Measurements from ENCODE around the gene C11orf91. TPM values are rescaled to one million over a fixed set of nuclear protein-coding genes. Genes with fewer than 3 reads are reported as not detected.
"Not testable (repeated sequence)": the region's sequence is repeated elsewhere in the genome, so short reads cannot be mapped to it uniquely, and the experiment has no call there.

C11orf91 gene
- total RNA-seq, 1 donor from 2014 or later = not detected

DNA sequence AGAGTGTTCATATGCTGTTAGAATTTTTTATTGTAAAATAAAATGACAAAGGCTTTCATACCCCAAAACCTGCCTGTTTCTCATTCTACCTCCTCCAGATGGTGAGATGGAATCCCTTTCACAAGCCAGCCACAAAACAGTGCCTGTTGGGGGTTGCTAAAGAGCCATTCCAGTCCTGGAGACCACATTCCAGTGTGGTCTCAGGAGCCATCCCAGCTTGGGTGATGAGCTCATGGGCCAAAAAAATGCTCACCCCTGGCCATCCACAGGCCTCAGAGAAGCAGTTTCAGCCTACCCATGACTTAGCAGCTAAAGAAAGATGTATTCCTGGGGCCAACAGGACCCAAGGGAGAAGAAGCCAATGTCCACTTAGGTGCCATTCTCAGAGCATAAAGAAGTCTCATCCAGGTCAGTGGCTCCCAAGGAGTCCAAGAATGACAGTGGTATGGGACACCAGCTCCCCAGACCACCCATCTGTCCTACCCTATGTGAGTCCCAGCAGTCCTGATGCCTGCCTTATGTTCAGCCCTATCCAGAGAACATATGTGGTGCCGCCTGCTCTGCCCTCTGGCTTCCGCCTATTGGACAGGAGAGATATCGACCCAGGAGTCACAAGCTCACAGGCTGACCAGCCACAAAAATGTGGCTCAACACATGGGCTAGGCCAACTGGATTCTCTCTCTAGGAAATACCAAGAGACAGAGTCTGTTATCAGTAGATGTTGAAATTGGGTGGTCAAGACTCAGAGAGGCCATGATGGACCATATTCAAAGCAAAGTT lies 26.4 kb downstream of the C11orf91 start:
- DNase-seq (ENCODE audit: low spot score) = no peak
- ATAC-seq = no peak

DNA sequence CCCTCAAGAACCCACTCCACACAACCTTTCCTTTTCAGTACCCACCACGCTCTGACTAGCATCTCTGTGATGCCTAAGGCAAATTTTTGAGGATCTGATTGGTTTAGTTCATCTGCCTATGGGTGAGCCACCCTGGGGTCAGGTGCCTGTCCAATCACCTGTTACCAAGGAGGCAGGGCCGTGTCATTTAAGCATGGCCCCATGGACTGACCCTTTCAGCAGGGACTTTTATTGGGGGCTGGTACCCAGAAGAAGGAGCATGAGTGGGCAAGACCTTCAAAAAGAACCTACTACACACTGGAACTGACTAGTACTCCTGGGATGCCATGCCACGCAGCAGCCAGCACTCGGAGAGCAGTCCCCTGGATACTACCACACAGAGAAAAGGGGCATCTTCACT lies 28.4 kb downstream of the C11orf91 start:
- ATAC-seq (no peak), DNase-seq (ENCODE audit: low spot score) (no peak)

DNA sequence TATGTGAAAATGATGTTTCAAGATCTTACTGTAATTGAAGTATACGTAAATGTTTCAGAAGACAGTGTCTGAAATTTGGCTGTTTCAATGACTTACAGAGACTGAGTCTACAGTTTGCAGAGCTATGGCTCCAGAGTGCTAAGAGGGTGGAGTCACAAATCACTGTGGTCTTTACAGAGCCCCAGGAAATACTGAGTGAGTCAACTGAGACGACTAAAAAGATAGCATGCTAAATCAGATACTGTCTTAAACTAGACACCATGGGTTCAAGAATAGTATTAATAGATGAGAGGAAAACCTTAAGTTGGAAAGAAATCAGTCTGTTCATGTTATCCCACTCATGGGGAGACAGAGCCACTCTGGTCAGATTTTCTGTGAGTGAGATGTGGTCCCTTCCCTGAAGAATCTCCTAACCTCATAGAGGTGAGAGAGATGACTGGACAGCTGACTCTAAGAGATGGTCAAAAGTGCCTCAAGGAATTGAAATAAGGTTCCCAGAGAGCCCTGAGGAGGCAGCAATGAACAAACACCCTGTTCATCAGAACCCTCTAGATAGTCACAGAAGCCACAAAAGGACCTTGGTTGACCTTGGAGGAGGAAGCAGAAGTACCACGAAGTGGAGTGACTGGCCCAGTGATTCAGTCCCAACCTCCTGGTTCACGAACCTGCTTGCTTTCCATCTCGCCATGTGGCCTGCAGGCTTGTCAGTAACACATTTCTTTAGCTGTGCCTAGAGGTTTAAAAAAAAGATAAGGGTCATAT lies 30.2 kb downstream of the C11orf91 start:
- ATAC-seq (no peak), DNase-seq (ENCODE audit: low spot score) (no peak)

DNA sequence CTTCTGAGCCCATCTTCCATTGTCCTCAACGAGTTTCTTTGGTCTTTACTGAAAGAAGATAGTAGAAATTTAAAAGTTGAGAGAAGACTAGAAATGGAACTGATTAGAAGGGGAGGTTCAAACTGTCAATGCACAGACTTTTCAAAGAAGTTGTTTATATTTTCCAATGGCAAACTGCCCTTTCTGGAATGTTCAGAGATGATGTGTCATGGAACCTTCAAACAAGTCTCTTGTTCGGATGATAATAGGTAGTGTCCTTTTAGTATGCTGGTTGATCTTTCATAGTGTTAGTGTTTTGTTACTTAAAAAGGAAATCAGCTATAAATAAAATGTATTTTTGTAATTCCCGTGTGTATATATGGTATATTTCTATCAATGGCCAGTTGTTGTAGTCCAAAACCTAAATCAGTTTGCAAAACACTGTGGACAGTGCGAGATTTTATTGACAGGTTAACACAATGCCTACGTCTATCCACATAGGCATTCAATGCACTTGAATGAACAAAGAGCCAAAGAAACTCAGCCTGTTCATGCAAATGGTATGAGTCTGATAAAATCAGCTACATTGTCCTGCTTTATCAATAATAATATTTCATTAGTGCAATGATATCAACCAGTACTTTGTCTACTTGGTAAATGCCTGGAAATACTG lies 30.9 kb downstream of the C11orf91 start:
- no peak for ATAC-seq
- DNase-seq (ENCODE audit: low spot score) = no peak

DNA sequence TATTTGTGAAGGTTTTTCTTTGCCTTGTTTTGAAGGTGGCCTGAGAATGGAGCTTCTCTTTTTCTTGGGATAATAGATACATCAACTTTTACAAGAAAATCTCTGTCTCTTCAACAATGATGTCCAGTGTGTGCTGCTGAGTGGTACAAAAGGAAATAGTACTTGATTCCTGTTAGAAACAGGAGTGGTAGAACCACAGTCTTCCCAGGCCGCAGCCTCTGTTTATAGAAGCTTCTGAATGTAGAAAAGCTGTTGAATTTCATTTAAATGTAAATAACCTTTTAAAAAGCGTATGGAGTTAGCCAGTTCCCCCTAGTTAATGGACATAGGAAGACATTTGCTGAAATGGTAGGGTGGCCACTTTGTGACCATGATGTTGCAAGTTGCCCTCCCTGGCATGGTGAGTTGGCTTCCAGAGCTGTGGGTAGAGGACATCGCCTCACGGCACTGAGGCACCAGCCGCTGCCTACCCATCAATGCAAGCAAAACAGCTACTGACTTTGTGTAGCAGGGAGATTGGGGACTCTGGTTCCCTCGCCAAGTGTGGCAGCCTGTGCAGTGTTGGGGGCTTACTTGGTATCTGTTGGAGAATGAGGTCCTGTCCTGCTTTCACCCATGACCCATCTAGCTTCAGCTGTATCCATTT lies 31.6 kb downstream of the C11orf91 start:
- DNase-seq (ENCODE audit: low spot score) (no peak), ATAC-seq (no peak)

DNA sequence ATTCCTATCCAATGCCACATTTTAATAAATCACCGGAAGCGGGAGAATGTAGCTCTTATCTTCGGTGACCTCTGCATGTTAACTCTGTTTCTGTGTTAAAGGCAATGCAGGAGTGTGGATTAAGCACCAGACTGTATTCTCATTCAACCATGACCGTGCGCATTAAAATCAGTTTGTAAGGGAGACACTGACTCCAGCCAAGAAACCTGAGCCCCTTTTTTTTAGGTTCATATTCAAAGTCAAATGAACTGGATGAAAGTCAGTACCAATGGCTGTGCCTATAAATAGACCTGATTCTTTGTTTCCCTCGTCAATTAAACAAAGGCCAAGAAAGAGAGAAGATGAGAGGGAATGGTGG lies 32.2 kb downstream of the C11orf91 start:
- DNase-seq (ENCODE audit: low spot score) (no peak), ATAC-seq (no peak)

DNA sequence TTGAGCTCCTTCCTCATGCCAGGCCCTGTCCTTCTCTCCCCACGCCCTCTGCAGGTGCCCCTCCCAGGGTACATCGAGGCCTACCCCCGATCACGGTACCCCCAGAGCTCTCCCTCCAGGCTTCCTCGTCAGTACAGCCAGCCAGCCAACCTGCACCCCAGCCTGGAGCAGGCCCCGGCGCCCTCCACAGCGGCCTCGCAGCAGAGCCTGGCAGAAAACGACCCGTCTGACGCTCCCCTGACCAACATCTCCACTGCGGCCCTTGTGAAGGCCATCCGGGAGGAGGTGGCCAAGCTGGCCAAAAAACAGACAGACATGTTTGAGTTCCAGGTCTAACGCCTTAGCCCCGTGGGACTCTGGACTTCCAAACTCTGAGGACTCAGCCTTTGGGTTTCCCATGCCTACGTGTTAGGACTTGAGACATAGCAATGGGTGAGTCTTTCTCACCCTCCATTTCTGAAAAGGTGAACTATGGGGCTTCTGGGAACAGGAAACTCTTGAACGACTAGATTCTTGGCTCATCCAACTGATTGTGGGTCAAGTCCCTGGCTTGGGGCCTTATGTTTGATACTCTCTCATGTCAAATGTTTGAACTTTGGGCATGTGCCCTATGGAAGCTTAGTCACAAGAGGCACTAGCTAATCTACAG lies 32.7 kb downstream of the C11orf91 start:
- DNase-seq (ENCODE audit: low spot score) = no peak
- no peak for ATAC-seq

DNA sequence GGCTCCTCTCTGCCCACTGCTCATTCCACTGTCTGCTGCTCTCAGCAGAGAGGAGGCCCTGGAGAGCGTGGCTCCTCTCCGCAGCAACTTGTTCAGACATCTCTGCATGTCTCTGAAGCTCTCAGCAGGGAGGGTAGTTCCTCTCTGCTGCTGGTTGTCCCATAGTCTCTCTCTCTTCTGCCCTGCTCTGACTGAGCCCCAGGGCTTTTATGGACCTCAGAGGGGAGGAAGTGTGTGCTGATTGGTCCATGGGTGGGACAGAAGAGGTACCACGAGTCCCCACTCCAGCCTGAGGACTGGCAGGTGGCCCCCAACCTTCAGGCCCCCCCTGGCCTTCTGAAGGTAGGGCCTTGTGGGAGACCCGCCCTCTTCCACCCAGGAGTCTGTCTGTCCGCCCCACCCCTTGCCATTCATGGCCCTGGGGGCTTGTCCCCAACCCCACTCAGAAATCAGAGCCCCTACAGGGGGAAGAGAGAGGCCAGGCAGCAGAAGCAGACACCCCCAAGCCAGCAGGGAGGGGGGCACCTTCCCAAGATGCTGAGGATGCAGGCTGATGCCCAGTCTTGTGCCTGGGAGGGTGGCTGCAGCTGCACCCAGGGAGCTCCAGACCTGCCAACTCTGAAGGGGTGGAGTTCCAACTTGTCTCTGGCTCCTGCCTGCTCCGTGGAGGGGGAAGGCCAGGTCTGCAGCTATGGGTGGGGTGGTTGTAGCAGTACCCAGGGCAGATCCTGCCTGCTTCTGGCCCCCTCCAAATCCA lies 35.1 kb downstream of the C11orf91 start:
- DNase-seq (ENCODE audit: low spot score) = no peak
- ATAC-seq = no peak

DNA sequence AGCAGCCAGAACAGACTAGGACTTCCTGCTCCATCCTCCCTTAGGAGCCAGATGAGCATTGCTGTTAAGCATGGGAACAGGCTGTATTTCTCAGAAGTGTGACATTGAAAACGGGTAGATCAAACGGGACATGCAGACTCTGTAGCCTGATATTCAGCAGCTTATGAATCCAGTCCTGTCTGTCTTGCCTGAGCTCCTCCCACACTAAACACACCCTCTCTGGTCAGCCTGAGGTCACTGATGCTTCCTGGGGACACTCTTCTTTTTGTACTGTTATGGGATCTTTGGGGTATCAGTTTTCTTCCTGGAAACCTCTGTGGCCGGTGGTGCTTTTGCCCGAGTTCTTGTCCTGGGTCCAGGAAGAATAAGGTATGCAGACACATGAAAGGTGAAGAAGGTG lies 35.8 kb downstream of the C11orf91 start:
- ATAC-seq (no peak), DNase-seq (ENCODE audit: low spot score) (no peak)

DNA sequence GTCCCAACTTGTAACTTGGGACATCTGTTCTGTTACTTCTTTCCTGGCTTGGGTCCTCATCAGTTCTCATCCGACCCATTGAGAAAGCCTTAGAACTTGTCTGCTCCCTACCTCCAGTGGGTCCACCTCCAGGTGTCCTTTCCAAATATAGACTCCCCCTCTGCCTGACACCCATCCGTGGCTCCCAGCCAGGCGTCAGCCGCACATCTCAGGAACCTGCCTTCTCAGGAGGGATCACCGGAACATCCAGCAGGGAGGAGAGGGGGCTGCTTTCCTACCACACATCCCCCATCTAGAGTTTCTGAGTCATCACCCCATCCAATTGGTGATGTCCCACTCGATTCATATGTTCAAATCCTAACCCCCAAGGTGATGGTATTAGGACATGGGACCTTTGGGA lies 36.5 kb downstream of the C11orf91 start:
- no peak for ATAC-seq
- DNase-seq (ENCODE audit: low spot score) = no peak

DNA sequence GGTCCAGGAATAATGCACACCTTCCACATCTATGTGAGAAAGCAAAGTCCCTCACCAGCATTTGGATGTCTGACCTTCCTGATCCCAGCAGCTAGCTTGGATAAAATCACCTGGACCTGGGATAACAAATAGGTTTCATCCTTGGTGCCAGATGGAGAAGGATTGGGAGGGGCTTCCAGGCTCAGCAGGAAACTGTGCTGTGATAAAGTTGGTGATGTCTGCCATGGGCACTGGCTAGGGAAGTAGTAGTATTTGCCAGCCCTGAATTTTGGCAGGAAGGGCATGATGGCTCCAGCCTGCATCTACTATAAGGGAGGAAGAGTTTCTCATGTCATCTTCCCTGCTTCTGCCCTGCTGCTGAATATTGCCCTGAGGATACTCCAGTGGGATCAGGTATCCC lies 37.5 kb downstream of the C11orf91 start:
- no peak for DNase-seq (ENCODE audit: low spot score)
- ATAC-seq = no peak

DNA sequence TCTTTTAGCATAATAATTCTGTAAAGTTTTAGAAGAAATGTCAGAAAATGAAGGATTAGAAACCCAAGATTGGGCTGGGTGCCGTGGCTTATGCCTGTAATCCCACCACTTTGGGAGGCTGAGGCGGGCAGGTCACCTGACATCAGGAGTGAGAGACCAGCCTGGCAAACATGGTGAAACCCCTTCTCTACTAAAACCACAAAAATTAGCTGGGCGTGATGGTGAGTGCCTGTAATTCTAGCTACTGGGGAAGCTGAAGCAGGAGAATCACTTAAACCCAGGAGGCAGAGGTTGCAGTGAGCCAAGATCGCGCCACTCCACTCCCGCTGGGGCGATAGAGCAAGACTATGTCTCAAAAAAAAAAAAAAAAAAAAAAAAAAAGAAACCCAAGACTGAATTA lies 39.1 kb downstream of the C11orf91 start:
- DNase-seq (ENCODE audit: low spot score); ATAC-seq: not testable (repeated sequence)

DNA sequence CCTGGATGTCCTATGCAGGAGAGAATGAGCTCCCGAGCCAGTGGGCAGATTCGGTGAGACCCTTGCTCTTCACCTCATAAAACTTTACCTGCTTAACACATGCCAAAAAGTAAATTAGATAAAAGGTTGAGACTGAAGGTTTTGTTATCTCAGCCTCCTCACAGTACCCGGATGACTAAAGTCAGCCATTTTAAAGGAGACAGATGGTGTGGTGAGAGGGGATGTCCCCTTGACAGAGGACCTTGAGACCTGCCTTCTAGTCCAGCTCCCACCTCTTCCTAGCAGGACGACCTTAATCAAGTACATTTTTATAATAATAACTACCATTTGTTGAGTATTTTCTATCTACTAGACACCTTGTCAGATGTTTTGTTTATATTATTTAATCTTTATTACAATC lies 39.7 kb downstream of the C11orf91 start:
- ATAC-seq (no peak), DNase-seq (ENCODE audit: low spot score) (no peak)

DNA sequence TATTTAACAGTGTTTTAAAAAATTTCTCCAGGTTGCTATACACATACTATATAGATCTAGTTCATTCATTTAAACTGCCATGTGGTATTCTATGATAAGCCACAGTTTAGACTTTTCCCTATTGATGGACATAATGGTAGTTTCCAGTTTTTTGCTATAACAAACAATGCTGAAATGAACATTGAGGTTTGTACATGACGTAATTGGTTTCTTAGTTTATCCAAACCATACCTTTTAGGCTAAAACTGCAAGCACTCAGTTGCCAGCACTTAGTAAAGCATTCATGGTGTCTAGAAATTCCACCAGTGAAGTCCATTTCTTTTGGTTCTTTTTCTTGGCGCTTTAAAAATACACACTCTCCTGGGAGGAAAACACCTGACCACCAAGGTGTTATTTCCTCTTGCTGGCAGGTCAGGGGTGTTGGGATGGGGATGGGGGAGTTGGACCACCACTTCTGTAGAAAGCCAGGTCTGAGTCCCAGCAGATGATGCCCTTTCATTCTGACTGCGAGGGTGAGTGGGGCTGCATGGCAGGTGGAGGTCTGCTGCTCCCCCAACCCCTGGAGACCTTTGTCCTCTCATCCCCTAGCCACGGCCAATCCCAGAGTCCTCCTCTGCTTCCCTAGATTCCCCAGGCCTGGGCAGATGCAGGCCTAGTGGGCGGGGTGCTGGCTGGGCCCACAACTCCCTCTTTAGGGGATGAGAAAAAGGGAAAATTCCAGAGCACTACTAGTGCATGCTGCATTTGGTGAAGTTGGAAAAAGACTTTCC lies 41.1 kb downstream of the C11orf91 start:
- DNase-seq (ENCODE audit: low spot score) (no peak), ATAC-seq (no peak)

DNA sequence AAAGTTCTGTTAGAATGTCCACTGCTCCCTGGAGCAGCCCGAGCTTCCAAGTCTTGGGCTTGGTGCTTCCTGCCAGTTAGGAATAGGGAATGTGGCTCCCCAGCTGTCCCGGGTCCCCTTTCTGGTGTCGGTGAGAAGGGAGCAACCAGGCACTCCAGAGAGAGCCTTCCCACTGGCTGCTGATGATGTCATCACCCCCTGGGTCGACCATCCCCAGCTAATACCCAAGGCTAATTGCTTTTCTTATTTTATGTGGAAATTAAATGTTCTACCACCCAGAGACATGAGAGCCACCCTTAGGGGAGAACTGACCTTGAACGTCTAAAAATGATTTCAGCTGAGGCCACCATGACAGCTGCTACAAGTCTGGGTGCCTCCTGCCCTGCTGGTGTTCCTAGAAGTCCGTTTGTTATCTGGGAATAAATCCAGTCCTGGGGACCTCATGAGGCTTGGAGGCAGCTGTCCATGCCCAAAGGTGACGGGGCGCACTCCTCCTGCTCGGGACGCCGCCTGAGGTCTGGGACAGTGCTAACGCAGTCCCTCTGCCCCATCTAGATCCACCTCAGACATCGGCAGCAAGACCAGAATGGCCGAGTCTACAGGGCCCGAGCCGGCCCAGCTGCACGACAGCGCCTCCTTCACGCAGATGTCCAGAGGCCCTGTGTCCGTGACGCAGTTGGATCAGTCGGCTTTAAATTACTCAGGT lies 42.3 kb downstream of the C11orf91 start:
- no peak for ATAC-seq
- DNase-seq (ENCODE audit: low spot score) = no peak

DNA sequence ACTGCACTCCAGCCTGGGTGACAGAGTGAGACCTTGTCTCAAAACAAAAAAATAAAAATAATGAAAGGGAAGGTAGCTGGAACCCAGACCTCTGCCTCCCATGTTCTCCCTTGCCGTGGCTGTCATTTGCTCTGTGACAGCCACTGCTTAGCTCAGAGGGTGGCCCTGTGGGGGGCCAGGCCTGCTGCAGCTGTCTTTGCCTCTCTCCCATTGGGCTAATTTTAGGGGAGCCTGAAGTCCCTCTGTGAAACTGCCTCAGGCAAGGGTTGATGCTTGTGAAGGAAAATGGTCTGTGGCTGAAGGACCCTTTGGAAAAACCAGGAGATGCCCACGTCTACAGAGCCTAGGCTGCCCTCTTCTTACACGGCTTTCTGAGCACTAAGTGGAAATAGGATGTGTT lies 42.9 kb downstream of the C11orf91 start:
- ATAC-seq (no peak), DNase-seq (ENCODE audit: low spot score) (no peak)

DNA sequence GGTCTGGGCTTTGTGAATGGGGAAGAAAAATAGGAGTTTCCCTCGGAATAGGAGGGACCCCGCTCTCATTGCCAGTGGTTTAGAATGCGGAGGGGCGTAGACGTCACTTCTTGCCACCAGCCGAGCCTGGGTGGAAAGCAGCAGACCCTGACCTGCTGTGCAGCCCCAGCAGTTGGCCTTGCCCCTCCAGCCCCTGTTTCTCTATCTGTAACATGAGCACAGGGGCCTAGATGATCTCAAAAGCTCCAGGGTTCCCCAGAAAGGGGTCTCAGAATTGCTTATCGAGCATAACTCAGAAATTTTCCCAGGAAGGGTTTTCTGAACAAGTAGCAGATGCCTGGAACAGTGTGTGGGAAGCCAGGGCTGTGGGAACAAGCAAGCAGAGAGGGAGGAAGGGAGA lies 43.9 kb downstream of the C11orf91 start:
- DNase-seq (ENCODE audit: low spot score) = no peak
- ATAC-seq = no peak

DNA sequence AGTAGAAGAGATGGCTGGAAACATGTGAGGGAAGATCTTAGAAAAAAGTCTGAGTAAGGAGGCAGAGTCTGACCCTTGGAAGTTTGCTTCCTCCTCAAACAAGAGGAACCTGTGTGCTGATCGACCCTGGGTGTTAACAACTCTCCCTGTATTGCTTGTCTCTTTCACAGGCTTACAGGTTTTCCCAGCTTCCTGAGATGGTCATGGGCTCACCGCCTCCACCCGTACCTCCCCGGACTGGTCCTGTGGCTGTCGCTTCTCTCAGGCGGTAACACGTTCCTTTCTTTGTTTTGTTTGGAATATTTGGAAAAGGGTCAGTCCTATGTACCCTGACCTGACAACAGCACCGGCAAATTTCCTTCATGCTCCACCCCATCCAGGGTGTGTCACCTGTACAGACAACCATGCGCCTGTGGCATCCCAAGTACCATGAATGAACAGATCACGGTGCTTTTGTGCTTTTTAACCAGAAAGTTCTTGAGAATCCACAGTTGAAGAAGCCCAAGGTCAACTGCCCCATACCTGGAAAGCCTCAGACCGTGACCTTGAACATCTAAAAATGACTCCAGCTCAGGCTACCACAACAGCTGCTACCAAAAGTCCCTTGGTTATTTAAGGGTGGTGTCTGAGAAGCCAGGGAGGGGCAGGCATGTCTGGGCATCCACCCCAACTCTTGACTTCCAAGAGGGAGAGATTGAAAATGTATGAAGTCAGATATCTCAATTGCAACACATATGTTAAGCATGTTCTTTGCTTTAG lies 44.6 kb downstream of the C11orf91 start:
- DNase-seq (ENCODE audit: low spot score) (no peak), ATAC-seq (no peak)

Measured in left lobe of liver (tissue), 2 donors.